ENCODE measurements around the gene HAUS5.

HAUS5 gene

DNA sequence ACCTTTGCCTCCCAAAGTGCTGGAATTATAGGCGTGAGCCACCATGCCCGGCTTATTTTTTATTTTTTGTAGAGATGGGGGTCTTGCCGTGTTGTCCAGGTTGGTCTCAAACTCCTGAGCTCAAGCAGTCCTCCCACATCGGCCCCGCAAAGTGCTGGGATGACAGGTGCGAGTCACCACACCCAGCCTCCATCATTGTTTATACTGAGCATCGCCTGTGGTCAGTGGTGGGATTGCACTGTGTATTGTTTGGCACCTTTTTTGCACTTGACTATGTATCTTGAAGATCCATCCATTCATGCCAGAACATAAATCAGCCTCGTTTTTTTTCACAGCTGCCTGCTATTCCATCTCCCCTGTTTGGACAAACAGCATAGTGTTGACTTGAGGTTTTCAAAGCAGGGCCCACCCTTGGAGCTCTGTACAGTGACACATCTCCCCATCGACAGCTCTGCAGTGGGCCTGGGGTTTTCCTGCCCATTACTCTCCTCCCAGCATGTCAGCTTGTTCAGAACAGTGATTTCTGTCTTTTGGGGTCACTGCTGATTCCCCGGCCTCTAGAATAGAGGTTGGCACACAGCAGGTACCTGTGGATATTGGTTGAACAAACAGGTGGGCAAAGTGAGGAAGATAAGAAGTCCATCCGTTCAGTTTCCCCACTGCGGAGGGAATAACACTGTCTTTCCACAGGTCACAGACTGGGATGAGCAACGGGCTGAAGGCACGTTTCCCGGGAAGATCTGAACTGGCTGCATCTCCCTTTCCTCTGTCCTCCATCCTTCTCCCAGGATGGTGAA, 45.6 kb downstream of the HAUS5 start:
- no peak for DNase-seq (ENCODE audit: insufficient read length, low spot score)
- no peak for TF ChIP-seq POLR2A (IDR thresholded peaks at IDR 0.05; ENCODE audit: low read depth, low read length)
- FAIRE-seq, result no peak

DNA sequence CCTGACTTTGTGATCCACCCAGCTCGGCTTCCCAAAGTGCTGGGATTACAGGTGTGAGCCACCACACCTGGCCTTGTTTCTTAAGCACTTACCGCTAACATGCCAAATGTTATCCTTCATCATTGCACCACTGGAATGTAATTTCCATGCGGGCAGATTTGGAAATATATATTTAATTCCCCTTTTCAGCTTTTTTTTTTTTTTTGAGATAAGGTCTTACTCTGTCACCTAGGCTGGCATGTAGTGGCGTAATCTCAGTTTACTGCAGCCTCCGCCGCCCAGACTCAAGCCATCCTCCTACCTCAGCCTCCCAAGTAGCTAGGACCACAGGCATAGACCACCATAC, 49.4 kb downstream of the HAUS5 start:
- TF ChIP-seq POLR2A (IDR thresholded peaks at IDR 0.05; ENCODE audit: low read depth, low read length), result no peak
- FAIRE-seq (no peak), DNase-seq (ENCODE audit: insufficient read length, low spot score) (no peak)

DNA sequence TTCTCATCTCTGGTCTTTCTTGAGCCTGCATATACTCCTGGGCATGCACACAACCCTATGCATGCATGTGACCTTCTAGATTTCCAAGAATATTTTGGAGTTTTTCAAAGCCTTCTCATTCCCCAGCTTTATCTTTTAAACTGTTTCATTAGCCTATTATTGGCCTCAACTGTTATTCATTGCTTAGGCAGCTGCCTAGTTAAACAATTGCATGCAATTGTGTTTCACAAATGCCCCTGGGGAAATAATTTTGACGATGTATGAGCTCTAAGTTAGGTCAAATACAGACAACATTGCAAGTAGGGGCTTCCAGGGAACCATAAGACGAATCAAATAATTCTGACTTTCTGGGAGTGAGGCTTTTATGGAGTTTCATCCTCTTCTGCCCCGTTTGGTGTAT, 51.4 kb downstream of the HAUS5 start:
- DNase-seq (ENCODE audit: insufficient read length, low spot score) (no peak), FAIRE-seq (no peak)
- no peak for TF ChIP-seq POLR2A (IDR thresholded peaks at IDR 0.05; ENCODE audit: low read depth, low read length)

DNA sequence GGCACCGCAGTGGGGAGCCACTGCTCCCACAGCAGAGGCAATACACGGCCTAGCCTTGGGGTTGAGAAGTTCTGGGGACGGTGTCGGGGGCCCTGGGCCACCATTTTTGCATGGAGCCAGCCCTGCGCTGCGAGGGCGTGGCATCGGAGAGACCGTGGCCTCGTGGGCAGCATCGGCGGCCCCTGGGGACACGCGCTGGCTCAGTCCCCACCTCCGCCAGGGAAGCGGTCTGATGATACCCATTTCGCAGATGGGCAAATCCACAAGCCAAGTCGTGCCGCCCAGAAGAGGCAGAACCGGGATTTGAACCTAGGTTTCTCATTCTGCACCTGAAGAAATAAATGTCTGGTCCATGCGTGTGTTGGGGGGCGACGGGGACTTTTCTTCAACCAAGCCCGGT, 52.6 kb downstream of the HAUS5 start:
- TF ChIP-seq POLR2A (IDR thresholded peaks at IDR 0.05; ENCODE audit: low read depth, low read length), result no peak
- FAIRE-seq, result no peak
- DNase-seq (ENCODE audit: insufficient read length, low spot score), result no peak

DNA sequence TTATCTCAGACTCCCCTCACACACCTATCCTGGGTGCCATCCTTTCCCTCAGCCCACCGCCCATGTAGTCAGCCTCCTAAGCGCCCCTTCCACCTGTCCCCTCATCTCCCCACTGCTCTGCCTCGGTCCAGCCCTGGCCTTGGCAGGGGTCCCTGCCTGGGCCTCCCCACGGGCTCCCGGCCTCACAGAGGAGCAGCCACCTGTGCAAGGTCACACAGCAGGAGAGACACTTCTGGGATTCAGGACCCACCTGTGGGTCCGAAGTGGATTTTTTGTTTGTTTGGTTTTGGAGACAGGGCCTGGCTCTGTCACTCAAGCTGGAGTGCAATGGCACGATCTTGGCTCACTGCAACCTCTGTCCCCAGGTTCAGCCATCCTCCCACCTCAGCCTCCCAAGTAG, 53.1 kb downstream of the HAUS5 start:
- FAIRE-seq, result no peak
- TF ChIP-seq POLR2A (IDR thresholded peaks at IDR 0.05; ENCODE audit: low read depth, low read length), result no peak
- no peak for DNase-seq (ENCODE audit: insufficient read length, low spot score)

DNA sequence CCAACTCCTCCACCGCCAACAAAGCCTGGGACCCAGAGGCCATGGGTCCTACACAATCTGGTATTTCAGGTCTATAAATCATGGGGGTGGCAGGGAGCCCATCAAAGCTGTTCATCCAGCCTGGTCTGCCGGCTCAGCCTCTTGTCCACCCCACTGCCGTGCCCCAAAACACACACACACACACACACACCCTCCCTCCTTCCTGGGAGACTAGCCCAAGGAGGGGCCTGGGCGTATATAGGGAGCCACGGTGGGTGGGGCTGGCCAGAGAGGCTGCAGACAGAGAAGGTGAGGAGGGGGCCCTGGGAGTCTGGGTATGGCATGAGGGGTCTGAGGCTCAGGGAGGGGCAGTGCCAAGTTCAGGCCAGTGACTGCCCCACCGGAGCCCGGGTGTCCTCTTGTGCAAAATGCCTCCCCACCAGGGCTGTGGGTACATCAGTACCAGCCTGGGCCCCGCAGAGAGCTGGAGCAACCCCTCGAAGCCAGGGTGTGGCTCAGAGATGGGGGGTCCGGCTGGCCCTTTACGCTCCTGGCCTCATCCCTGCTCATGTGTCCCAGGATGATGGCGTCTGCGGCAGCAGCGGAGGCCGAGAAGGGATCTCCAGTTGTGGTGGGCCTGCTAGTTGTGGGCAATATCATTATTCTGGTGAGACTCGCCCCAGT, 53.8 kb downstream of the HAUS5 start, which contains the start of gene UPK1A:
UPK1A (plus strand) TSS at position 267 of the 663 bp plus-strand sequence; CDS start at position 563, 296 bp downstream.
- TF ChIP-seq POLR2A (IDR thresholded peaks at IDR 0.05; ENCODE audit: low read depth, low read length), result no peak
- FAIRE-seq, result no peak

DNA sequence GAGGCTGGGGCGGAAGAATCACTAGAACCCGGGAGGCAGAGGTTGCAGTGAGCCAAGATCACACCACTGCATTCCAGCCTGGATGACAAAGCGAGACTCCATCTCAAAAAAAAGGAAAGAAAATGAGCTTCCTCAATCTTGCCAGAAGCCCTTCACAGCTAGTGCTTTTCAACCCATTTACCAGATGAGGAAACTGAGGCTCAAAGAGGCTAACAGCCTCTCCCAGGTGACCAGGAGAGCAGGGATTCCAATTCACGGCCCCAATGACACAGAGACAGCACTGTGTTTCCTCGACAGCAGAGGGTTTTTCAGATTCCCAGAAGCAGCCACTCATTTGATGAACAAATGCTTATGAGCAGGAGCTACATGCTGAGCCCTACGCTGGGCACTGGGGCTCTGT, 57.0 kb downstream of the HAUS5 start:
- DNase-seq (ENCODE audit: insufficient read length, low spot score) (no peak), FAIRE-seq (no peak)
- TF ChIP-seq POLR2A (IDR thresholded peaks at IDR 0.05; ENCODE audit: low read depth, low read length), result no peak

More for the DNA sequence above, 53.8 kb downstream of the HAUS5 start, which contains the start of gene UPK1A:
- DNase-seq (ENCODE audit: insufficient read length, low spot score), result no peak

DNA sequence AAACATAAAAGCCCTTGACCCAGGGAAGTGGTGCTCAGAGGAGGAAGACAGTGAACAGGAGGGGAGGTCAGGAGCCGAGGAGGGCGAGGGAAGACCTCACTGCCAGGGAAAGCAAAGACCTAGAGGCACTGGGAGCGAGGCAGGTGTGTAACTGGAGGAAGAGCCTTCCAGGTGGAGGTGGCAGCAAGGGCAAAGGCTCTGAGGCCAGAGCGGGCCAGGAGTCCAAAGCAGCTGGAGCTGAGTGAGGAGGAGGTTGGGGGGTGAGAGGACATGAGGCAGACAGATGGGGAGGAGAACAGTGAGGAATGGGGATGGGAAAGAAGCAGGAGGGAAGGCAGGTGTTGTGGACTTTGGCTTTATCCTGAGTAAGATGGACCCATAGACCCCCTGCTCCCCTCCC, 57.4 kb downstream of the HAUS5 start:
- FAIRE-seq (no peak), DNase-seq (ENCODE audit: insufficient read length, low spot score) (no peak)
- TF ChIP-seq POLR2A (IDR thresholded peaks at IDR 0.05; ENCODE audit: low read depth, low read length), result no peak

DNA sequence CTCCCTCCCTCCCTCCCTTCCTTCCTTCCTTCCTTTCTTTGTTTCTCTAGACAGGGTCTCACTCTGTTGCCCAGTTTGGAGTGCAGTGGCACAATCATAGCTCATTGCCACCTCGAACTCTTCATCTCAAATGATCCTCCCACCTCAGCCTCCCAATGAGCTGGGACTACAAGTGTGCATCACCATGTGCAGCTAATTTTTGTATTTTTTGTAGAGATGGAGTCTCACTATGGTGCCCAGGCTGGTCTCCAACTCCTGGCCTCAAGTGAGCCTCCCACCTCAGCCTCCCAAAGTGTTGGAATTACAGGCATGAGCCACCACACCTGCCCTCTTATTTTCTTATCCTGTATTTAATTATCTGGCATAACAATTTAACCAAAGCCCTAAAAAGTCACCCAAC, 58.2 kb downstream of the HAUS5 start:
- TF ChIP-seq POLR2A (IDR thresholded peaks at IDR 0.05; ENCODE audit: low read depth, low read length), result no peak
- DNase-seq (ENCODE audit: insufficient read length, low spot score) (no peak), FAIRE-seq (no peak)

DNA sequence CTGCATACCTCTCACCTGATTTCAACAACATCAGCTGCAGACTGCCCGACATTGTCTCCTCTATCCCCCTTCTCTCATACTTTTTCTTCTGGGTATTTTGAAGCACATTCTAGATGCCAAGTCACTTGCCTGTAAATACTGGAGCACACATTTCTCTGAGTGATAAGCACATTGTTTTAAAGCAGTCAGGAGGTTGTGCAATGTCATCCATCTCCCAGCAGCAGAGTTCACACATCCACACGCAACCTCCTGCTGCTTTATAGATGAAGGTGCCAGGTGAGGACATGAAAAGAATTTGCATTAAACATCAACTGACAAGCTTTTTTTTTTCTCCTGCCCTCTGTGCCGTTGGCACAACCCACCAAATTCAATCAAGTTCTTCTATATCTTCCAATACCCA, 59.3 kb downstream of the HAUS5 start:
- TF ChIP-seq POLR2A (IDR thresholded peaks at IDR 0.05; ENCODE audit: low read depth, low read length), result no peak
- DNase-seq (ENCODE audit: insufficient read length, low spot score), result no peak
- FAIRE-seq, result no peak

DNA sequence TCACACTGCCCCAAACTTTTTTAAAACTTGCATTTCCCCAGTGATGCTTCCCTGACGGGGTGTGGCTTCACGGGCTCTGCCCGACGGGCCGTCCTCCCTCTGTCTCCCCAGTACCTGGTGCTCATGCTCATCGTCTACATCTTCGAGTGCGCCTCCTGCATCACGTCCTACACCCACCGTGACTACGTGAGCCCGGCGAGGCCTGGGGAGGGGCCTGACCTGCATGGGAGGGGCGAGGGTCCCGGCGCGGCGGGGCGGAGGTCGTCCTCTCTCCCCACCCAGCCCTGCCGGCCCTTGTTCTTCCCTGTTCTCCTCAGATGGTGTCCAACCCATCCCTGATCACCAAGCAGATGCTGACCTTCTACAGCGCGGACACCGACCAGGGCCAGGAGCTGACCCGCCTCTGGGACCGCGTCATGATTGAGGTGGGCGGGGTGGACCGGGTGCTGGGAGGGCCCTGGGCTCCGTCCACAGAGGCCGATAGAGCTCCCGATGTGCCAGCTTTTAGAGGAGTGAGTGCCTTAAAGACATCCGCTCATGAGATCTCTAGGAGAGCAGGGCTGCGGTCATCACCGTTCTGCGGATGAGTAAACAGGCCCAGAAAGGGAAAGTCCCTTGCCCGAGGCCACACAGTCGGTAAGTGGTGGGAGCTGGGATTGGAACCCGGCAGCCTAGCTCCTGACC, 60.7 kb downstream of the HAUS5 start:
- DNase-seq (ENCODE audit: insufficient read length, low spot score), result peak; percentile 85
- 0 out of 2 replicates have a peak, but pooled peaks have one; percentile 34 for TF ChIP-seq POLR2A (IDR thresholded peaks at IDR 0.05; ENCODE audit: low read depth, low read length)
- peak; percentile 53 for FAIRE-seq

All from H54 (cell line).